ENCODE data around the gene PDE6D.

Gene PDE6D

DNA sequence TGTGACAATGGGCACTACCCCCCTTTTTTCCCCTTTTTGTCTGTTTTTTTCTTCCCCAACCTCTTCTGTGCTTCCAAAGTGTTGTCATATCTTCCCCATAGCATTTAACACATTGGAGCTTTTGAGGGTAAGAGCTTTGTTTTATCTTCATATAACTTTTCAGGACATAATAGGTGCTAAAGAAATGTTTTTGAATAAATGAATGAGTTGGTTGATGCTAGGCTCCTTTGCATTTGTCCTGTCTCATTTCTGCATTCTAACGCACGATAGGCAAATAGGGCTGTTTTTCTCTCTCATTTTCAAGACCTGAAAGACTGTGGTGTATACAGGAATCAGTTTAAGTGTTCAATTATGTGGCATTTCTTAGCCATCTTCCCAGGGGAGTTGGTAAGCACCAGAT lies 4.3 kb upstream of the PDE6D start:
- Histone ChIP-seq H3K4me2 (ENCODE audit: low read depth, low read length, poor library complexity, severe bottlenecking) (peak overlapping the region; percentile 75), H3K27me3 (ENCODE audit: insufficient read depth, low read length, poor library complexity, severe bottlenecking) (no peaks in the 10 kb centered on the region), H3F3A (ENCODE audit: low read depth) (no peaks in the 10 kb centered on the region), H3K4me1 (ENCODE audit: insufficient read depth, low read length, poor library complexity, severe bottlenecking) (peaks cover 39% of the 10 kb centered on the region), H3K79me2 (ENCODE audit: insufficient read depth, low read length) (peaks cover 51% of the 10 kb centered on the region), H3K9ac (ENCODE audit: low read depth, low read length, poor library complexity, severe bottlenecking) (peak overlapping the region; percentile 71), H4K20me1 (ENCODE audit: insufficient read depth, low read length, poor library complexity, severe bottlenecking) (peaks cover 29% of the 10 kb centered on the region), H3K4me3 (ENCODE audit: low read length, poor library complexity, severe bottlenecking) (peak overlapping the region; percentile 89), H3K9me2 (replicated peaks; ENCODE audit: low read depth, low read length) (no peaks in the 10 kb centered on the region), H3K9me3 (ENCODE audit: insufficient read depth, low read depth, low read length) (no peaks in the 10 kb centered on the region), H3K36me3 (ENCODE audit: insufficient read depth, low read length) (no peaks in the 10 kb centered on the region; the same call in 1 of the 2 replicates), H2AFZ (ENCODE audit: low read length) (peak overlapping the region; percentile 93)
- TF ChIP-seq, protein P1, sequence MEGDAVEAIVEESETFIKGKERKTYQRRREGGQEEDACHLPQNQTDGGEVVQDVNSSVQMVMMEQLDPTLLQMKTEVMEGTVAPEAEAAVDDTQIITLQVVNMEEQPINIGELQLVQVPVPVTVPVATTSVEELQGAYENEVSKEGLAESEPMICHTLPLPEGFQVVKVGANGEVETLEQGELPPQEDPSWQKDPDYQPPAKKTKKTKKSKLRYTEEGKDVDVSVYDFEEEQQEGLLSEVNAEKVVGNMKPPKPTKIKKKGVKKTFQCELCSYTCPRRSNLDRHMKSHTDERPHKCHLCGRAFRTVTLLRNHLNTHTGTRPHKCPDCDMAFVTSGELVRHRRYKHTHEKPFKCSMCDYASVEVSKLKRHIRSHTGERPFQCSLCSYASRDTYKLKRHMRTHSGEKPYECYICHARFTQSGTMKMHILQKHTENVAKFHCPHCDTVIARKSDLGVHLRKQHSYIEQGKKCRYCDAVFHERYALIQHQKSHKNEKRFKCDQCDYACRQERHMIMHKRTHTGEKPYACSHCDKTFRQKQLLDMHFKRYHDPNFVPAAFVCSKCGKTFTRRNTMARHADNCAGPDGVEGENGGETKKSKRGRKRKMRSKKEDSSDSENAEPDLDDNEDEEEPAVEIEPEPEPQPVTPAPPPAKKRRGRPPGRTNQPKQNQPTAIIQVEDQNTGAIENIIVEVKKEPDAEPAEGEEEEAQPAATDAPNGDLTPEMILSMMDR (conservative IDR thresholded peaks at IDR 0.05; ENCODE audit: low read length): no peak
- no peak for TF ChIP-seq EZH2phosphoT487 (IDR thresholded peaks at IDR 0.05; ENCODE audit: borderline replicate concordance)

DNA sequence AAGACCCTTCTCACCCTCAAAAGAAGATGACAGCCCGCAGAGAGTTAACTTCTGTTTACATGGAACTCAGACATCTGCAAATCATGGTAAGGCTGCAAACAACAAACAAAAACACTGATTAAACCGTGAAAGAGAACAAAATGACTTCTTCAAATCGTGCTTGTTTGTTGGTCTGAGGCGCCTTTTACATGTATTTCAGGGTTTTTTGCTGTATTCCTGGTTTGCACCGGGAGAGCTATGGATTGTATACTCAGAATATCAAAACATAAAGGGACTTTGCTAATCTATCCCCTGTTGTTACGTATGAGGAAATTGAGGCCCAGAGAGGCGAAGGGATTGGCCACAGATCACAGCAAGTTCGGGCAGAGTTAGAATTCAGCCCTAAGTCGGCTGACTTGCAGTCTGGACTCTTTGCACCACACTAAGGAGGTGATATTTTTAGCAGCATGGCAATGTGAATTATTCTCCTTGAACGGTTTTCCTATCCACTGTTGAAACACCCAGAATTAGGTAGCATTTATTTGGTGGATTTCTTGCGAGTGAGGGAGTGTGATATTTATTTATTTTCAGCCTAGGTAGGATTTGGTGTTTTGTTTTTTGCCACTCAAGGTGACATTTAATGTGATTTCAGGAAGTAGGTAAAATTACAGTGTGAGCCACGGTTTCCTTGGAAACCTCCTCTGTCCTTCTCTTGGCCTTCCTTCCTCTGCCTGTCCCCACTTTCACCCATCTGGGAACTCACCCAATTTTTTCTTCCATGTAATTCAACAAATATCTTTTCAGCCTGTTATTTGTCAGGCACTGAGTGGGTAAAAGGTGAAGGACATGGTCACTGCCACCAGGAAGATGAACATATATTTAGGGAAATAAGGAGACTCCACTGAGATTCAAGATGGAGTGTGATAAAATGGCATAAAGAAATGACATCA lies 980 bp upstream of the PDE6D start:
- Histone ChIP-seq H3K9ac (ENCODE audit: low read depth, low read length, poor library complexity, severe bottlenecking) (peak overlapping the region; percentile 73), H2AFZ (ENCODE audit: low read length) (peak overlapping the region; percentile 96), H3K79me2 (ENCODE audit: insufficient read depth, low read length) (peaks cover 27% of the 10 kb centered on the region), H3F3A (ENCODE audit: low read depth) (no peaks in the 10 kb centered on the region), H3K4me3 (ENCODE audit: low read length, poor library complexity, severe bottlenecking) (peak overlapping the region; percentile 91), H3K9me2 (replicated peaks; ENCODE audit: low read depth, low read length) (no peaks in the 10 kb centered on the region), H4K20me1 (ENCODE audit: insufficient read depth, low read length, poor library complexity, severe bottlenecking) (peaks cover 26% of the 10 kb centered on the region), H3K9me3 (ENCODE audit: insufficient read depth, low read depth, low read length) (no peaks in the 10 kb centered on the region), H3K4me2 (ENCODE audit: low read depth, low read length, poor library complexity, severe bottlenecking) (peak overlapping the region; percentile 91), H3K36me3 (ENCODE audit: insufficient read depth, low read length) (no peaks in the 10 kb centered on the region), H3K4me1 (ENCODE audit: insufficient read depth, low read length, poor library complexity, severe bottlenecking) (peaks cover 35% of the 10 kb centered on the region), H3K27me3 (ENCODE audit: insufficient read depth, low read length, poor library complexity, severe bottlenecking) (no peaks in the 10 kb centered on the region)
- TF ChIP-seq, protein P1 (conservative IDR thresholded peaks at IDR 0.05; ENCODE audit: low read length): no peak
- no peak for TF ChIP-seq EZH2phosphoT487 (IDR thresholded peaks at IDR 0.05; ENCODE audit: borderline replicate concordance)

DNA sequence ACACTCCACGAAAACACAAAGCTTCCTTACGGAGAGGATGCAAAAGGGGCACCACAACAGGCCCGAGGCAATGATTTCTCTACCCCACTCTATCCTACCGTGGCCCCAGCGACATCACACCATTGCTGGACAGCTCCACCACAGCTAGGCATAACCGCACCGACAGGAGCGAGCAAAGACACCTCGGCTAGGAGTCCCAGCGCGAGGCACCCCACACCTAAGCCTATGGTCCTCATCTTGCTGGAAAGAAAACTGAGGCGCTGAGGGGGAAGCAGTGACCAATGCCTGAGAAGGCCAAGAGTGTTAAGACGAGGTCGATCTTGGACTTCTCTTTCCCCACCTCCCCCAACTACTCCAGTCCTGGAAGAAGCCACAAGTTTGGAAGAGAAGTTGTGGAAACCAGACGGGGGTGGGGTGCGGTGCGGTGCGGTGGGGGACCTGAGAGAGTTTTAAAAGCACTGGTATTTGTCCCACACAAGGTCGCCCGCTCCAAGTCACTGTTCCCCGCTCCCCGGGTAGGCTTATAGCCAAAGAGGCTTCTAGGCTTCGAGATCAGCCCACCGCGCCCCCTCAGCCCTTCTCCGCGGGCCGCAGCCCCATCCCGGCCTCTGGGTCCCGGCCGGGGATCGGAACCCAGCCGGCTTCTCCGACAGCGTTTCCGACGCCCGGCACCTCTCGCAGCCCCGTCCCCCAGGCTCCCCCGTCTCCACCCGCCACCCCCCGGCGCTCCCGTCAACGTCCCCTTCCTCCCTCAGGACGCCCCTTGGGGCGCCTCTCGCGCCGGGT lies 766 bp downstream of the PDE6D start:
- Histone ChIP-seq H3K4me3 (ENCODE audit: low read length, poor library complexity, severe bottlenecking) (peak overlapping the region; percentile 91), H3K9me2 (replicated peaks; ENCODE audit: low read depth, low read length) (no peaks in the 10 kb centered on the region), H3K9me3 (ENCODE audit: insufficient read depth, low read depth, low read length) (no peaks in the 10 kb centered on the region), H2AFZ (ENCODE audit: low read length) (peak overlapping the region; percentile 96), H3K27me3 (ENCODE audit: insufficient read depth, low read length, poor library complexity, severe bottlenecking) (no peaks in the 10 kb centered on the region), H3K9ac (ENCODE audit: low read depth, low read length, poor library complexity, severe bottlenecking) (peak overlapping the region; percentile 73), H3K36me3 (ENCODE audit: insufficient read depth, low read length) (no peaks in the 10 kb centered on the region), H4K20me1 (ENCODE audit: insufficient read depth, low read length, poor library complexity, severe bottlenecking) (peaks cover 18% of the 10 kb centered on the region), H3K4me1 (ENCODE audit: insufficient read depth, low read length, poor library complexity, severe bottlenecking) (peaks cover 26% of the 10 kb centered on the region), H3F3A (ENCODE audit: low read depth) (no peaks in the 10 kb centered on the region), H3K4me2 (ENCODE audit: low read depth, low read length, poor library complexity, severe bottlenecking) (peak overlapping the region; percentile 91), H3K79me2 (ENCODE audit: insufficient read depth, low read length) (peaks cover 20% of the 10 kb centered on the region)
- TF ChIP-seq, protein P1 (conservative IDR thresholded peaks at IDR 0.05; ENCODE audit: low read length): no peak
- no peak for TF ChIP-seq EZH2phosphoT487 (IDR thresholded peaks at IDR 0.05; ENCODE audit: borderline replicate concordance)

Measured in Loucy (cell line).